Activated CD4-positive, alpha-beta T cell treated with anti-CD3 and anti-CD28 coated beads, Interleukin-2, amount 10 ng/mL, durations not matched to agents 7 days and 5 days (primary cell): ENCODE data around the gene GIMAP8. TPM values are rescaled to one million over a fixed set of nuclear protein-coding genes. Genes with fewer than 3 reads are reported as not detected.
"Not testable (repeated sequence)": the region's sequence is repeated elsewhere in the genome, so short reads cannot be mapped to it uniquely, and the experiment has no call there.

Experiments used
- CTCF ChIA-PET: fragments of 350-600 bp; sonication (Branson Sonifier 250); formaldehyde crosslinking; loops from one replicate; lab custom pipeline; 2021; ENCODE audit warnings: antibody characterized with exemption; lab: Charles Lee
- POLR2A ChIA-PET: fragments of 350-600 bp; sonication (Branson Sonifier 250); formaldehyde crosslinking; loops from one replicate; lab custom pipeline; 2021; ENCODE audit warnings: antibody characterized with exemption; lab: Charles Lee
- DNase-seq: peaks from one replicate; pipeline ENCODE4 v3.0.0-alpha.2; 2020
- H3K27ac Mint-ChIP-seq: one replicate; pipeline ENCODE4 v1.8.0; 2021; ENCODE audit warnings: mild to moderate bottlenecking, moderate library complexity, mixed read lengths
- H3K27me3 Mint-ChIP-seq: one replicate; pipeline ENCODE4 v1.8.0; 2021; ENCODE audit warnings: mixed read lengths
- H3K36me3 Mint-ChIP-seq: one replicate; pipeline ENCODE4 v1.8.0; 2021; ENCODE audit warnings: low read depth, mixed read lengths
- H3K4me1 Mint-ChIP-seq: one replicate; pipeline ENCODE4 v1.8.0; 2021; ENCODE audit warnings: mixed read lengths
- H3K4me3 Mint-ChIP-seq: one replicate; pipeline ENCODE4 v1.8.0; 2021; ENCODE audit warnings: mild to moderate bottlenecking, moderate library complexity, mixed read lengths
- H3K9me3 Mint-ChIP-seq: one replicate; pipeline ENCODE4 v1.8.0; 2021; ENCODE audit warnings: mixed read lengths
- total RNA-seq, 2 experiments: library from RNA; stranded (reverse); gene quantifications; one replicate each; pipeline ENCODE4 v1.2.3, GENCODE V29; 2021

Gene GIMAP8
- total RNA-seq, 2 experiments from 2014 or later = 35.9 to 36.3 TPM

DNA sequence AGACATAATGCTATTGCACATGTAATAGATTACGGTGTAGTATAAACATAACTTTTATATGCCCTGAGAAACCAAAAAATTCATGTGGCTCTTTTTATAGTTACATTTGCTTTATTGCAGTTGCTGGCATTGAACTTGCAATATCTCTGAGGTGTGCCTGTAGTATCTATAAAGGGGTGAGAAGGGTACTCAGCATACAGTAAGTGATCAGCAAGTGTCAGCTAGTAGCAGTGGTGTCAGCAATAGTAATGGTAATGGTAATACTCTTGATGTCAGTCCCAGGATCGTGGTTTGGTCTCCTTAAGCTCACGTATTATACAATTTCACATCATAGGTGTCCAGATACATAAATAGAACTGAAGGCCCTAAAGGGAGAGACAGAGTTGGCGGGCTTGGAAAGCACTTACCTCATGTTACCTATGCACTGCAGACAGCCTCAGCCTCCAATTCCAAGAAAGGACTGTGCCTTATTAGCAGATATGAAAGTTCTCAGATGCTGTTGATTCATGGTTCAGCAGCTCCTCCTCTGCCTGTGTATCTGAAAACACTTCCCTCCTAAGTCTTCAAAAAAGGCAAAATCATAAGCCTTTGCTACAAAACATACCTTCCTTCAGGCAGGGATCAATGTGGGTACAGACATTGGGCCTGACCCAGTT is 57.6 kb downstream of the GIMAP8 start:
- Mint-ChIP-seq H3K36me3 (peaks cover 35% of the 10 kb centered on the region), H3K27ac (peak overlapping the region; percentile 81), H3K4me3 (peak overlapping the region; percentile 74), H3K9me3 (peaks cover 24% of the 10 kb centered on the region), H3K4me1 (peaks cover 92% of the 10 kb centered on the region), H3K27me3 (no peaks in the 10 kb centered on the region)
- ChIA-PET POLR2A (no interaction called here), CTCF (interaction anchor here (1.0 to 1.6 kb wide), 4 partner anchors 9 to 277 kb away, joined by 3 to 5 read pairs (median 4); no protein-coding TSS in a partner anchor)
- DNase-seq = no peak

DNA sequence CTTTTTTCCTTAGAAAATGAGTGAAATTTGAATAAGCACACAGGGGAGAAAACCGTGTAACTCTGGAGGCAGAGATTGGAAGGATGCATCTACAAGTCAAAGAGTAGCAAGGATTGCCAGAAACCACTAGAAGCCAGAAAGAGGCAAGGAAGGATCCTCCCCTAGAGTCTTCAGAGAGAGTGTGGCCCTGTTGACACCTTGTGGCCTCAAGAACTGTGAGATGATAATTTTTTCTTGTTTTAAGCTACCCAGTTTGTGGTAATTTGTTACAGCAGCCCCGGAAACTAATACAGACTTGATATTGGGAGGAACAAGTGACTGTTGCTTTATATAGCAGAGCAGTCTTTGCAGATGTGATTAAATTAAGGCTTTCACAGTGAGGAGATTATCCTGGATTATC is 60.6 kb downstream of the GIMAP8 start:
- peaks cover 24% of the 10 kb centered on the region for H3K9me3 Mint-ChIP-seq
- peaks cover 82% of the 10 kb centered on the region for H3K4me1 Mint-ChIP-seq
- peak overlapping the region; percentile 47 for H3K27ac Mint-ChIP-seq
- CTCF ChIA-PET = interaction anchor here (0.8 to 2.0 kb wide), 3 partner anchors 9 to 76 kb away, joined by 3 to 7 read pairs (median 3); no protein-coding TSS in a partner anchor
- H3K27me3 Mint-ChIP-seq = no peaks in the 10 kb centered on the region
- peaks cover 45% of the 10 kb centered on the region for H3K36me3 Mint-ChIP-seq
- POLR2A ChIA-PET = interaction anchor here (0.6 to 1.0 kb wide), 2 partner anchors 30 to 174 kb away, joined by 3 to 4 read pairs; partner anchors contain the start of gene GIMAP2
- H3K4me3 Mint-ChIP-seq = no peak overlapping the region
- no peak for DNase-seq

DNA sequence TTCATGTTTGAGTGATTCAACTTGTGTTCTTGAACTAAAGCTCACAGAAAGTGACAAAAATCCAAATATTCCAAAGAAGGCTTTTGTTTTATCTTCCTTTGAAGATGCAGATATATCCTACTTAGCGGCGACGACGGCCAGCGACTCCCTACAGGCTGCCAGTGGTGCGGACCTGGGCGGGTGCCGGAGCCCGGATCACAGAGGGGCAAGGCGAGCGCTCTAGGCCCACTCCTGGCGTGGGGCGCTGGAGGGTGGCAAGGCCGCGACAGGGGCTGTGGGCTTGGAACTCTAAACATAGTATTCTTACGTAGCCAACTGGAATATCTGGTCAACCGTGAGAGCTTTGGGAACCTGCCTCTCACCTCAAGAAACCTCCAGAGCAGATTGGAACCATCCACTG is 63.3 kb downstream of the GIMAP8 start:
- ChIA-PET CTCF (interaction anchor here (0.5 to 2.6 kb wide), 4 partner anchors 11 to 1202 kb away, joined by 3 to 15 read pairs (median 3); no protein-coding TSS in a partner anchor), POLR2A (interaction anchor here (0.6 to 3.8 kb wide), 5 partner anchors 11 to 225 kb away, joined by 4 to 45 read pairs (median 5); partner anchors contain the start of gene GIMAP8)
- Mint-ChIP-seq H3K27ac (peak overlapping the region; percentile 97), H3K4me3 (peak overlapping the region; percentile 98), H3K27me3 (no peaks in the 10 kb centered on the region), H3K9me3 (peaks cover 21% of the 10 kb centered on the region), H3K36me3 (peaks cover 63% of the 10 kb centered on the region), H3K4me1 (peaks cover 57% of the 10 kb centered on the region)
- no peak for DNase-seq

DNA sequence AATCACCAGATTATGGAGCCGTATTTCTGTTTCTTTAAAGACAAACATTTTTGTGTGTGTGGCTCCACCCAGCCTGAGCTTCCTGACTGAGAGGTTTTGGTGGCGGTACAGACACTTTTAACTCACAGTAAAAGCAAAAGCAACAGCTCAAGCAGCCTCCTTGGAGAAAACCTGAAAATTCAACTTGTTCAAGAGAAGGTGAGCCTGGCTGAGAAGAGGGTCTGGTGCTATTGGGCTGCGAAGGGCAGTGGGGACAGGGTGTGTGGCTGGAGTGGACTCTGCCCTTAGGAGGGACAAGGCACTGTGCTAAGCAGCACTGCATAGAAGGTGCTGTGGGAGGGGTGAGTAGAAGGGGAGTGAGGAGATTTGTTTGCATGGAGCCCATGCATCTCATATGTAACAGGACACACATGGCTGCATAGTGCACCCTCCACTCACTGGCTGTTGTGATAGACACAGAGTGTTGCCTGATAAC is 64.4 kb downstream of the GIMAP8 start, which contains the start of gene GIMAP7:
GIMAP7 (plus strand) TSS at position 125 of the 475 bp plus-strand sequence. CDS start 5,103 bp downstream, outside the sequence.
- CTCF ChIA-PET = interaction anchor here (0.6 to 2.9 kb wide), 9 partner anchors 12 to 111 kb away, joined by 3 to 17 read pairs (median 4); no protein-coding TSS in a partner anchor
- Mint-ChIP-seq H3K9me3 (peaks cover 19% of the 10 kb centered on the region), H3K27ac (peak within 1 kb of the TSS; percentile 97), H3K27me3 (no peaks in the 10 kb centered on the region), H3K4me1 (peaks cover 48% of the 10 kb centered on the region), H3K4me3 (peak within 1 kb of the TSS; percentile 98), H3K36me3 (peaks cover 71% of the 10 kb centered on the region)
- POLR2A ChIA-PET = interaction anchor here (0.6 to 3.8 kb wide), 13 partner anchors 12 to 241 kb away, joined by 3 to 45 read pairs (median 5); partner anchors contain the start of genes GIMAP1, GIMAP4 and GIMAP8
- DNase-seq = peak; percentile 86

DNA sequence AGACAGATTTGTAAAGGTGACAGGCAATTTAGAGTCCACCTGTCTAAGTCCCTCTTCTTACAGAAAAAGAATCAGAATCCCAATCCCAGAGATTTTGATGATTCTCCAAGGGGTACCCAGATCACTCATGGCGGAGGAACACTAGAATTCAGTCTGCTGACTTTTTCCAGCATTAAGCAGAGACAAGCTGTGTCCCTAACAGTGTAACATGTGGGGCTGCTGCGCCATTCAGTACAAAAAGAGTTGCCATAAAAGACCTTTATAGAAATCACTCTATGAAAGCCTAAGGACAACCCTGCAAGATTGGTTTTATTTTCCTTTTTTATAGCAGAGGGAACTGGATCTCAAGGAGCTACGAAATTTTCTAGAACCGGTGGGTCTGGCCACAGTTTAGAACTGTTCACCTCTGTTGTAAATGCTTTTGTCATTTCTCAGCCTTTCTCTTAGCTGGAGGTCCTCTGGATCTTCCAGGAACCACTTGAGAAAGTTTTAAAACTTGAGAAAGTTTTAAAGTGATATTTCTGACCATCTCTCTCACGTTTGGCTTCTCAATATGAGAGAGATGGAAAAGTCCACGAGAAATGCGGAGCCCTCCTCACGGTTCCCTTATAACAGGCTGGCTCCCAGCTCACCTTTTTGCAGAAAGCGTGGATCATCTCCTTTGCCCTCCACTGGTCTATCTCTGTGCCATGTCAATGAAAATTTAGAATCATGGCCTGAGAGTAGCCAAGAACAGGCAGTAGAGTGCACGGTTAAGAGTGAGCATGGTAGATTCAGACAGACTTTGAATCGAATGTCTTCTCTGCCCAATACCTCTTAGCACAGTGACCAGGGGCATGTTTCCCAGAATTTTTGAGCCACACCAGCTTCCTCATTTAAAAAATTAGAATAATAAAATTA is 65.1 kb downstream of the GIMAP8 start:
- POLR2A ChIA-PET = interaction anchor here (0.5 to 3.8 kb wide), 15 partner anchors 13 to 478 kb away, joined by 3 to 45 read pairs (median 5); partner anchors contain the start of genes GIMAP1, GIMAP4, GIMAP6 and GIMAP8
- peak; percentile 36 for DNase-seq
- peaks cover 71% of the 10 kb centered on the region for H3K36me3 Mint-ChIP-seq

DNA sequence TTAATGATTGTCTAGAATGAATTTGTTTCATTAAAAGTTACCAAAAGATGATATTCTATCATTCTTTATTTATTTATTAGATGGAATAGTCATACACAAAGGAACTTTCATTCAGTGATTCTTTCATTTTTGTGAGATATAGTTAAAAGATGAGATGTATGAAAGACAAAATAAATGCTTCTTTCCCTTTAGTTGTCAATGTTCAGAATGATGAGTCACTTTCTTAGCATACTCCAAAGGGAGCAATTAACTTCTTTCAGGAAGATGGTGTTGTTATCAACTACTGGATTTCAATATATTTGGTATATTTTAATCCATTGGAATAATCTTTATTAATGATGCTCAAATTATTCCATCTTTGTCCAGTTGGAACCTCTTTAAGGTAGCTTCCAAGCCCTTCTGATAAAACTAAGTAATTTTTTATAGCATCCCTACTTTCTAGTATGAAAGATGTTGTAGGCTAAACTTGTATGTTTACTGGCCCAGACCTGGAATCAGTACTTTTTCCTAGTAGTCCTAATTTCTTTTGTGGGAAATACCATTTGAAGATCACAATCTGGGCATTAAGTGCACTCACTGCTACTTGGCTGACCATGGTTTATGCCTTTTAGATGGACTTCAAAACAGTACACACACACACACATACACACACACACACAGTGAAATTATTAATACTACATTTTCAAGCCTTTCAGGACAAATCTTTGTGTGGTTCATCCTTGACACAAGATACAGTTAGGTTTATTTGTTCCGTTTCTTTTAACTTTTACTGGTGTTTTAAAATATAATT is 66.7 kb downstream of the GIMAP8 start:
- Mint-ChIP-seq H3K36me3 (peaks cover 69% of the 10 kb centered on the region), H3K27me3 (no peaks in the 10 kb centered on the region), H3K4me1 (peaks cover 39% of the 10 kb centered on the region), H3K4me3 (peak overlapping the region; percentile 98), H3K27ac (peak overlapping the region; percentile 97), H3K9me3 (peaks cover 3% of the 10 kb centered on the region)
- ChIA-PET POLR2A (interaction anchor here (3.8 kb wide), 1 partner anchor 66 kb away, joined by 45 read pairs; the partner anchor contains the start of gene GIMAP8), CTCF (interaction anchor here (0.6 to 2.9 kb wide), 2 partner anchors 24 to 69 kb away, joined by 4 to 17 read pairs; no protein-coding TSS in a partner anchor)
- no peak for DNase-seq

More for the DNA sequence above, 65.1 kb downstream of the GIMAP8 start:
- H3K27me3 Mint-ChIP-seq = no peaks in the 10 kb centered on the region
- peaks cover 45% of the 10 kb centered on the region for H3K4me1 Mint-ChIP-seq
- H3K4me3 Mint-ChIP-seq = peak overlapping the region; percentile 98
- H3K9me3 Mint-ChIP-seq = peaks cover 12% of the 10 kb centered on the region
- CTCF ChIA-PET = interaction anchor here (0.7 to 2.9 kb wide), 5 partner anchors 13 to 217 kb away, joined by 3 to 17 read pairs (median 10); no protein-coding TSS in a partner anchor
- H3K27ac Mint-ChIP-seq = peak overlapping the region; percentile 97

DNA sequence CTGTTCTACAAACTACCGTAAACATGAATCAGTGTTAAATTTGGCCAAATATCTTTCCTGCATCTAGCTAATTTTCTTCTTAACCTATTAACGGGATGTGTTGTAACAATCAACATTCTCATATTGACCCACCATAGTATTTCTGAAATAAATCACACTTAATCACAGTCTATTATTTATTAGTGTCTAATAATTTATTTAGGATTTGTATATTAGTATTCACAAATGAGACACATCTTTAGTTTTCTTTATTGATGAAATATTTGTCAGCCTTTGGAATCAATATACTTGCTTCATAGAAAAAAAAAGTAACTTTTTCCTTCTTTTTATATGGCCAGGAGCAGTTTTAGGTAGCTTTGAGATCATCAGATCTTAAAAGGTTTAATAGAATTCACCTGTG is 68.9 kb downstream of the GIMAP8 start:
- DNase-seq = no peak
- Mint-ChIP-seq H3K4me1 (peaks cover 33% of the 10 kb centered on the region), H3K27ac (peak overlapping the region; percentile 95), H3K4me3 (peak overlapping the region; percentile 98), H3K27me3 (no peaks in the 10 kb centered on the region), H3K9me3 (peaks cover 8% of the 10 kb centered on the region), H3K36me3 (peaks cover 85% of the 10 kb centered on the region)
- ChIA-PET POLR2A (interaction anchor here (0.6 to 1.6 kb wide), 6 partner anchors 67 to 236 kb away, joined by 3 to 8 read pairs (median 4); no protein-coding TSS in a partner anchor), CTCF (interaction anchor here (1.2 kb wide), 2 partner anchors 15 to 70 kb away, joined by 3 read pairs; no protein-coding TSS in a partner anchor)

DNA sequence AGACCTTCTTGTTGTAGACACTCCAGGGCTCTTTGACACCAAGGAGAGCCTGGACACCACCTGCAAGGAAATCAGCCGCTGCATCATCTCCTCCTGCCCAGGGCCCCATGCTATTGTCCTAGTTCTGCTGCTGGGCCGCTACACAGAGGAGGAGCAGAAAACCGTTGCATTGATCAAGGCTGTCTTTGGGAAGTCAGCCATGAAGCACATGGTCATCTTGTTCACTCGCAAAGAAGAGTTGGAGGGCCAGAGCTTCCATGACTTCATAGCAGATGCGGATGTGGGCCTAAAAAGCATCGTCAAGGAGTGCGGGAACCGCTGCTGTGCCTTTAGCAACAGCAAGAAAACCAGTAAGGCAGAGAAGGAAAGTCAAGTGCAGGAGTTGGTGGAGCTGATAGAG is 69.7 kb downstream of the GIMAP8 start:
- Mint-ChIP-seq H3K4me1 (peaks cover 33% of the 10 kb centered on the region), H3K9me3 (peaks cover 14% of the 10 kb centered on the region), H3K27me3 (no peaks in the 10 kb centered on the region), H3K4me3 (peak overlapping the region; percentile 98), H3K27ac (peak overlapping the region; percentile 87), H3K36me3 (peaks cover 85% of the 10 kb centered on the region)
- peak; percentile 60 for DNase-seq
- ChIA-PET POLR2A (interaction anchor here (0.6 to 1.6 kb wide), 5 partner anchors 68 to 235 kb away, joined by 3 to 8 read pairs (median 3); no protein-coding TSS in a partner anchor), CTCF (interaction anchor here (0.5 to 2.0 kb wide), 9 partner anchors 16 to 194 kb away, joined by 3 to 6 read pairs (median 3); no protein-coding TSS in a partner anchor)

DNA sequence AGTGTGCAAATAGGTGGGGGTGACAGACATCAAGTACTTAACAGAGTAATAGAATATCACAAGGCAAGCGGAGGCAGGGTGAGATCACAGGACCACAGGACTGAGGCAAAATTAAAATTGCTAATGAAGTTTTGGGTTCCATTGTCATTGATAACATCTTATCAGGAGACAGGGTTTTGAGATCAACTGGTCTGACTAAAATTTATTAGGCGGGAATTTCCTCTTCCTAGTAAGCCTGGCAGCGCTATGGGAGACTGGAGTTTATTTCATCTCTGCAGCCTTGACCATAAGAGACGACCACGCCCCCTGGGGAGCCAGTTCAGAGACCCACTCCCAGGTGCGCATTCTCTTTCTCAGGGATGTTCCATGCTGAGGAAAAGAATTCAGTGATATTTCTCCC is 72.5 kb downstream of the GIMAP8 start:
- Mint-ChIP-seq H3K4me1 (peaks cover 39% of the 10 kb centered on the region), H3K4me3 (peak overlapping the region; percentile 80), H3K9me3 (peaks cover 36% of the 10 kb centered on the region), H3K36me3 (peaks cover 82% of the 10 kb centered on the region)
- CTCF ChIA-PET, H3K27me3 Mint-ChIP-seq, H3K27ac Mint-ChIP-seq, POLR2A ChIA-PET, DNase-seq: not testable (repeated sequence)

DNA sequence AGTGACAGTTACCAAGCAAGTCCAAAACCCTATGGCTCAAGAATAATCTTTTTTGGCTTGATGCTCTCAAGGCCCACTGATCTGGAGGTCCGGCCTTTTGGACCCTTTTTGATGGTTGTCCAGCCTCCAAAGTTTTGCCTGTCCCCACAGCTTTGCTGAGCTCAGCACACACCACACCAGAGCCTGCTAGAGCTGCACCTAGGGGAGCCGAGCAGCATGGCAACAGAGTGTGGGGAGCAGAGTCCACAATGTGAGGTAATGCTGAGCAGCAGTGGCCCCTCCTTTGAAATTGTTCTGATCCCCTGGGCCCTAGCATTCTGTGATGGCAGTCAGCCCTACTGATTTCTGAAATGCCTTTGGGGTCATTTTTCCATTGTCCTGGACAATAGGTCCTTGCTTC is 73.6 kb downstream of the GIMAP8 start:
- H3K27ac Mint-ChIP-seq = no peak overlapping the region
- no peak for DNase-seq
- peaks cover 39% of the 10 kb centered on the region for H3K4me1 Mint-ChIP-seq
- H3K36me3 Mint-ChIP-seq = peaks cover 82% of the 10 kb centered on the region
- no peaks in the 10 kb centered on the region for H3K27me3 Mint-ChIP-seq
- peaks cover 46% of the 10 kb centered on the region for H3K9me3 Mint-ChIP-seq
- POLR2A ChIA-PET = no interaction called here
- CTCF ChIA-PET = interaction anchor here (2.0 kb wide), 1 partner anchor 75 kb away, joined by 5 read pairs; no protein-coding TSS in a partner anchor
- H3K4me3 Mint-ChIP-seq = no peak overlapping the region
